ENCODE data around the gene SPTBN5. TPM values are rescaled to one million over a fixed set of nuclear protein-coding genes. Genes with fewer than 3 reads are reported as not detected.

Gene SPTBN5
- total RNA-seq, 4 donors from 2014 or later: 0.17 to 1.2 (median 0.68) TPM

DNA sequence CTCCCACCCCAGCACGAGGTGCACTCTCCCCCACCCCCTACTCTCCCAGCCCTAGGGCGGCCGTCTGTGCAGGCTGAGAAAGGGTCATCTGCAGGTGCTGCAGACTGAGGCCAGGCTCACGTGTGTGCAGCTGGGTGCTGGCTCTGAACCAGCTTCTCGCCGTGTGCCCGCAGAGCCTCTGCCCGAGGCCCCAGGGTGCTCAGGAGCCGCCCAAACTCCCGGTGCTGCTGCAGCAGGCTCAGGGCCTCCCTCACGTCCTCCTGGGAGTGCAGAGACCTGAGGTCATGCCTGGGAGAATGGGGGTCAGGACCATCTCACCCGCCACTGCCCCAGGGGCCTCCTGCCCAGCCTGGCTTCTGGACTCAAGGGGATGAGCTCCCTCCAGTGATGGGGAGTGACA lies 17.2 kb downstream of the SPTBN5 start:
- WGBS: 100% methylated on average over 1 of the region's 12 CpGs
- Histone ChIP-seq H3K27me3 (peaks cover 0 to 14% (median 0%) of the 10 kb centered on the region in 4 donors), H3K27ac (replicated peaks in 1 of 4) (no peak overlapping the region), H3K9me3 (no peaks in the 10 kb centered on the region), H3K36me3 (peaks cover 0 to 3% (median 0%) of the 10 kb centered on the region in 4 donors), H3K4me1 (peaks cover 3 to 5% (median 4%) of the 10 kb centered on the region in 4 donors), H3K4me3 (no peak overlapping the region)
- TF ChIP-seq POLR2AphosphoS5 (IDR thresholded peaks at IDR 0.05) (no peak), EP300 (IDR thresholded peaks at IDR 0.05) (no peak), CTCF (IDR thresholded peaks at IDR 0.05) (no peak), POLR2A (IDR thresholded peaks at IDR 0.05; ENCODE audit: low read depth) (no peak)
- intact Hi-C loops (cut with DNase I): no loop called here
- no peak for DNase-seq (ENCODE audit: extremely low spot score)

DNA sequence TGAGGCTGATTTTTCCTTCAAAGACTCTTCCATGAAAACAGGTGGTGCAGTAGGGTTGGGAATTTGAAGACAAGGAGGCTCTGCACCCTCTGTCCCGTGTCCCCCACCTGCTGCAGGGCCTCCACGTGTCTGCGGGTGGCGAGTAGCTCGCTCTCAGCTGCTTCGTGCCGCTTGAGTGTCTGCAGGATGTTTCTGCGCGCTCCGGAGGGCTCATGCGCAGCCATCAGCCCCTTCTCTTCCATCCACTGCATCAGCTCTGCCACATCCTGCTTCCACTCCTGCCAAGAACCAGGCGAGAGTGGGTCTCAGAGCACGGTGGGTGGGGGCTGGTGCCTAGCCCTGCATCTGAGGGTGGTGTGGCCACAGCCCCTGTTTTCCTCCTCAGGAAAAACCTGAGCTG lies 17.8 kb downstream of the SPTBN5 start:
- Histone ChIP-seq H3K36me3 (peaks cover 0 to 3% (median 0%) of the 10 kb centered on the region in 4 donors), H3K27me3 (peaks cover 0 to 9% (median 0%) of the 10 kb centered on the region in 4 donors), H3K4me1 (no peaks in the 10 kb centered on the region), H3K9me3 (no peaks in the 10 kb centered on the region), H3K4me3 (no peak overlapping the region), H3K27ac (replicated peaks in 1 of 4) (no peak overlapping the region)
- intact Hi-C loops (cut with DNase I): no loop called here
- TF ChIP-seq POLR2A (IDR thresholded peaks at IDR 0.05; ENCODE audit: low read depth) (no peak), POLR2AphosphoS5 (IDR thresholded peaks at IDR 0.05) (no peak), EP300 (IDR thresholded peaks at IDR 0.05) (no peak), CTCF (IDR thresholded peaks at IDR 0.05) (no peak)
- no peak for DNase-seq (ENCODE audit: extremely low spot score)
- WGBS: 87% methylated on average over 3 of the region's 13 CpGs

DNA sequence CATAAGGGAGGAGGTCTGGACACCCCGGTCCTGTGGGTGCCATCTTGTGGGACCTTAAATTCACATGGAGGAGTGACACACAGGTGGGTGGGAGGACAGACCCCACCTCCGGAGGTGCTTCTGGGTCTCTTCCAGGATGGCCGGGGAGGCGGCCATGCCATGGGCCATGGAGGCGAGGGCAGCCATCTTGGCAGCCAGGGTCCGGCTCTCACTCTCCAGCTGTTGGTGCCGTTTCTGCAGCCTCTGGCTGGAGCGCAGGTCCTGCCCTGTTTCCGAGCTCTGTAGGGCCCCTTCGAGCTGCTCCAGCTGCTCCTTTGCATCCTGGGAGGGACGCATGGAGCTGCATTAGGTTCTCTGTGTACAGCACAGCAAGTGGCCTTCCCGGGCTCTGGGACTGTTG lies 19.1 kb downstream of the SPTBN5 start:
- H3K36me3 ChIP-seq: no peaks in the 10 kb centered on the region
- H3K4me3 ChIP-seq: no peak overlapping the region
- no peaks in the 10 kb centered on the region for H3K9me3 ChIP-seq
- TF ChIP-seq EP300 (IDR thresholded peaks at IDR 0.05) (no peak), POLR2A (IDR thresholded peaks at IDR 0.05; ENCODE audit: low read depth) (no peak), POLR2AphosphoS5 (IDR thresholded peaks at IDR 0.05) (no peak), CTCF (IDR thresholded peaks at IDR 0.05) (no peak)
- intact Hi-C loops (cut with DNase I): no loop called here
- peaks cover 0 to 7% (median 0%) of the 10 kb centered on the region in 4 donors for H3K27me3 ChIP-seq
- WGBS: 100% methylated on average over 1 of the region's 12 CpGs
- no peak overlapping the region for H3K27ac ChIP-seq (replicated peaks in 1 of 4)
- DNase-seq (ENCODE audit: extremely low spot score): no peak
- no peaks in the 10 kb centered on the region for H3K4me1 ChIP-seq

GRCh38 chr15:41873711-41874110 lies 20.1 kb downstream of the SPTBN5 start:
- no peaks in the 10 kb centered on the region for H3K36me3 ChIP-seq
- 92% methylated on average over 8 of the region's 8 CpGs for WGBS
- no peak overlapping the region for H3K27ac ChIP-seq (replicated peaks in 1 of 4)
- H3K27me3 ChIP-seq: no peaks in the 10 kb centered on the region
- no peak overlapping the region for H3K4me3 ChIP-seq
- H3K4me1 ChIP-seq: no peaks in the 10 kb centered on the region
- no peak for DNase-seq (ENCODE audit: extremely low spot score)
- intact Hi-C loops (cut with DNase I): no loop called here
- H3K9me3 ChIP-seq: no peaks in the 10 kb centered on the region
- TF ChIP-seq POLR2A (IDR thresholded peaks at IDR 0.05; ENCODE audit: low read depth): no peak
- TF ChIP-seq EP300 (IDR thresholded peaks at IDR 0.05): no peak
- no peak for TF ChIP-seq CTCF (IDR thresholded peaks at IDR 0.05)
- TF ChIP-seq POLR2AphosphoS5 (IDR thresholded peaks at IDR 0.05): no peak

GRCh38 chr15:41872166-41872747 lies 21.6 kb downstream of the SPTBN5 start:
- no peak overlapping the region for H3K4me3 ChIP-seq
- WGBS: 77% methylated on average over 2 of the region's 9 CpGs
- no peaks in the 10 kb centered on the region for H3K36me3 ChIP-seq
- no peaks in the 10 kb centered on the region for H3K27me3 ChIP-seq
- DNase-seq (ENCODE audit: extremely low spot score): no peak
- TF ChIP-seq CTCF (IDR thresholded peaks at IDR 0.05) (no peak), POLR2AphosphoS5 (IDR thresholded peaks at IDR 0.05) (no peak), POLR2A (IDR thresholded peaks at IDR 0.05; ENCODE audit: low read depth) (no peak), EP300 (IDR thresholded peaks at IDR 0.05) (no peak)
- H3K4me1 ChIP-seq: no peaks in the 10 kb centered on the region
- H3K9me3 ChIP-seq: no peaks in the 10 kb centered on the region
- H3K27ac ChIP-seq (replicated peaks in 1 of 4): no peak overlapping the region
- intact Hi-C loops (cut with DNase I): no loop called here

Measured in esophagus muscularis mucosa (tissue), 4 donors.